Suprapubic skin (tissue), 3 donors: ENCODE results near the gene CCDC77.

ENCODE experiments used
- CTCF ChIP-seq, 2 donors: fragments of 200-600 bp in 1 of 2; fragments of 450-650 bp in 1 of 2; sonication (generic) in 1 of 2; IDR thresholded peaks; one replicate each; pipeline ENCODE4 v1.5.1; 2016 to 2019; ENCODE audit warnings: antibody characterized with exemption in 2 of 2, mild to moderate bottlenecking in 1 of 2, moderate library complexity in 1 of 2
- EP300 ChIP-seq: sonication (generic); formaldehyde crosslinking; IDR thresholded peaks from one replicate; pipeline ENCODE4 v1.6.1; 2017; ENCODE audit warnings: antibody characterized with exemption

GRCh38 chr12:457676-458075, 56.2 kb downstream of the CCDC77 start:
- TF ChIP-seq CTCF (IDR thresholded peaks at IDR 0.05) = no peak
- TF ChIP-seq EP300 = no peak
